Fibroblast of lung (primary cell): ENCODE results near the gene CRMP1. TPM values are rescaled to one million over a fixed set of nuclear protein-coding genes. Genes with fewer than 3 reads are reported as not detected.

ENCODE experiments used
- DNase-seq, 2 donors: peaks; one replicate each; pipeline versions ENCODE4 v3.0.0 to v3.0.0-alpha.2; 2010; ENCODE audit warnings: low read depth in 2 of 2
- H2AFZ ChIP-seq: 2 replicates; pipeline ENCODE4 v1.5.1; 2012; ENCODE audit warnings: low read length, control low read depth, inconsistent platforms
- H3K27ac ChIP-seq: 2 replicates; pipeline ENCODE4 v1.5.1; 2011; ENCODE audit warnings: low read length, control low read depth; ENCODE audit not compliant: insufficient read depth
- H3K27me3 ChIP-seq: 2 replicates; pipeline ENCODE4 v1.5.1; 2011; ENCODE audit warnings: mild to moderate bottlenecking, low read length; ENCODE audit not compliant: control insufficient read depth, insufficient read depth
- H3K36me3 ChIP-seq: 2 replicates; pipeline ENCODE4 v1.5.1; 2011; ENCODE audit warnings: low read length; ENCODE audit not compliant: control insufficient read depth, insufficient read depth
- H3K4me1 ChIP-seq: 2 replicates; pipeline ENCODE4 v1.5.1; 2011; ENCODE audit warnings: low read length; ENCODE audit not compliant: control insufficient read depth, insufficient read depth; ENCODE audit errors: extremely low read depth
- H3K4me2 ChIP-seq: 2 replicates; pipeline ENCODE4 v1.5.1; 2011; ENCODE audit warnings: low read length, control low read depth; ENCODE audit not compliant: insufficient read depth; ENCODE audit errors: extremely low read depth
- H3K4me3 ChIP-seq, 4 experiments: fragments of 200-600 bp in 1 of 4; sonication (generic) in 1 of 4; replicated peaks in 1 of 4; 2 replicates each; pipeline ENCODE4 v1.5.1; 2011 to 2016; ENCODE audit warnings: low read length in 4 of 4, low read depth in 3 of 4, mild to moderate bottlenecking in 3 of 4, control low read depth in 2 of 4, inconsistent platforms in 1 of 4, mixed read lengths in 1 of 4; ENCODE audit not compliant: insufficient read depth in 1 of 4; ENCODE audit errors: control extremely low read depth in 1 of 4
- H3K79me2 ChIP-seq: 2 replicates; pipeline ENCODE4 v1.5.1; 2012; ENCODE audit warnings: mild to moderate bottlenecking, low read length, inconsistent platforms; ENCODE audit not compliant: control insufficient read depth, insufficient read depth
- H3K9ac ChIP-seq: 2 replicates; pipeline ENCODE4 v1.5.1; 2011; ENCODE audit warnings: mild to moderate bottlenecking, low read length, control low read depth; ENCODE audit not compliant: insufficient read depth
- H3K9me3 ChIP-seq: 2 replicates; pipeline ENCODE4 v1.5.1; 2012; ENCODE audit warnings: low read depth, low read length; ENCODE audit not compliant: control insufficient read depth, insufficient read depth
- H4K20me1 ChIP-seq: 2 replicates; pipeline ENCODE4 v1.5.1; 2011; ENCODE audit warnings: low read length; ENCODE audit not compliant: control insufficient read depth, insufficient read depth; ENCODE audit errors: extremely low read depth
- CTCF ChIP-seq, 2 donors: IDR thresholded peaks in 1 of 2; conservative IDR thresholded peaks in 1 of 2; 1 replicate in 1 of 2; 2 replicates in 1 of 2; pipeline ENCODE4 v1.5.1; 2011 to 2012; ENCODE audit warnings: low read length in 2 of 2, control low read depth in 1 of 2, inconsistent platforms in 1 of 2, low read depth in 1 of 2, mild to moderate bottlenecking in 1 of 2
- EZH2 ChIP-seq: IDR thresholded peaks from 2 replicates; pipeline ENCODE4 v1.5.1; 2012; ENCODE audit warnings: low read length, control low read depth, mild to moderate bottlenecking; ENCODE audit errors: missing control alignments
- polyA plus RNA-seq, 2 donors: library from polyadenylated mRNA; depleted of rRNA in 1 of 2; stranded (reverse) in 1 of 2; unstranded in 1 of 2; fragments of >200 nt; gene quantifications; 2 replicates each; pipeline ENCODE4 v1.2.1, GENCODE V29; 2011 to 2012; ENCODE audit warnings: missing spikeins in 1 of 2
- total RNA-seq: library from RNA; depleted of rRNA; stranded (reverse); fragments of >200 nt; gene quantifications from 2 replicates; pipeline ENCODE4 v1.2.1, GENCODE V29; 2014

CRMP1 gene
- total and polyA plus RNA-seq, 2 donors (not counting 1 experiment from before 2014, with no cell fraction given), result 0.33 to 2.7 TPM

- H3K4me2 ChIP-seq, result no peak overlapping the region
- H3K79me2 ChIP-seq, result no peaks in the 10 kb centered on the region
- no peak overlapping the region for H3K4me3 ChIP-seq
- no peaks in the 10 kb centered on the region for H4K20me1 ChIP-seq
- no peaks in the 10 kb centered on the region for H3K4me1 ChIP-seq
- DNase-seq, result no peak
- peaks cover 5% of the 10 kb centered on the region for H3K36me3 ChIP-seq
- no peaks in the 10 kb centered on the region for H3K27me3 ChIP-seq
- H3K9ac ChIP-seq, result no peak overlapping the region
- H3K27ac ChIP-seq, result no peak overlapping the region
- TF ChIP-seq EZH2, result no peak
- TF ChIP-seq CTCF (conservative IDR thresholded peaks at IDR 0.05 in 1 of 2, IDR thresholded peaks at IDR 0.05 in 1 of 2; ENCODE audit: low read depth in 1 of 2, low read length in 2 of 2), result no peak
- no peak overlapping the region for H2AFZ ChIP-seq
- H3K9me3 ChIP-seq, result no peaks in the 10 kb centered on the region
Observed at GRCh38 chr4:5791654-5792053, 101.2 kb downstream of the CRMP1 start.

GRCh38 chr4:5790546-5790857 is 102.4 kb downstream of the CRMP1 start:
- Histone ChIP-seq H4K20me1 (no peaks in the 10 kb centered on the region), H3K79me2 (no peaks in the 10 kb centered on the region), H3K9me3 (no peaks in the 10 kb centered on the region), H3K4me3 (no peak overlapping the region), H3K27me3 (no peaks in the 10 kb centered on the region), H3K9ac (no peak overlapping the region), H3K27ac (no peak overlapping the region), H3K4me1 (peaks cover 4% of the 10 kb centered on the region), H2AFZ (no peak overlapping the region), H3K36me3 (peaks cover 5% of the 10 kb centered on the region), H3K4me2 (no peak overlapping the region)
- no peak for DNase-seq
- TF ChIP-seq EZH2 (no peak), CTCF (conservative IDR thresholded peaks at IDR 0.05 in 1 of 2, IDR thresholded peaks at IDR 0.05 in 1 of 2; ENCODE audit: low read depth in 1 of 2, low read length in 2 of 2) (no peak)

- Histone ChIP-seq H3K79me2 (no peaks in the 10 kb centered on the region), H3K9ac (no peak overlapping the region), H2AFZ (no peak overlapping the region), H3K36me3 (peaks cover 6% of the 10 kb centered on the region), H3K27ac (no peak overlapping the region), H3K4me1 (peaks cover 4% of the 10 kb centered on the region), H4K20me1 (no peaks in the 10 kb centered on the region), H3K4me3 (no peak overlapping the region), H3K4me2 (no peak overlapping the region), H3K27me3 (no peaks in the 10 kb centered on the region), H3K9me3 (no peaks in the 10 kb centered on the region)
- TF ChIP-seq CTCF (conservative IDR thresholded peaks at IDR 0.05 in 1 of 2, IDR thresholded peaks at IDR 0.05 in 1 of 2; ENCODE audit: low read depth in 1 of 2, low read length in 2 of 2) (no peak), EZH2 (no peak)
- no peak for DNase-seq
Observed at GRCh38 chr4:5789141-5789540, 103.7 kb downstream of the CRMP1 start.
